Fibroblast of villous mesenchyme (primary cell): ENCODE measurements around the gene PSMD3. TPM values are rescaled to one million over a fixed set of nuclear protein-coding genes. Genes with fewer than 3 reads are reported as not detected.

Source experiments
- DNase-seq: peaks from one replicate; pipeline ENCODE4 v3.0.0-alpha.2; 2010; ENCODE audit warnings: low read depth
- H3K4me3 ChIP-seq: 2 replicates; pipeline ENCODE4 v1.5.1; 2011; ENCODE audit warnings: low read depth, mild to moderate bottlenecking, low read length
- CTCF ChIP-seq: IDR thresholded peaks from 2 replicates; pipeline ENCODE4 v1.5.1; 2012; ENCODE audit warnings: low read depth, mild to moderate bottlenecking, low read length; ENCODE audit not compliant: insufficient read depth
- small RNA-seq: library from RNA; depleted of rRNA; stranded (forward); fragments of <200 nt; gene quantifications from one replicate; pipeline ENCODE3, GENCODE V24; 2012
- total RNA-seq: library from RNA; depleted of rRNA; stranded (reverse); fragments of >200 nt; gene quantifications from 2 replicates; pipeline ENCODE4 v1.2.3, GENCODE V29; 2012

PSMD3 gene
- total RNA-seq, 1 donor = 120 TPM

DNA sequence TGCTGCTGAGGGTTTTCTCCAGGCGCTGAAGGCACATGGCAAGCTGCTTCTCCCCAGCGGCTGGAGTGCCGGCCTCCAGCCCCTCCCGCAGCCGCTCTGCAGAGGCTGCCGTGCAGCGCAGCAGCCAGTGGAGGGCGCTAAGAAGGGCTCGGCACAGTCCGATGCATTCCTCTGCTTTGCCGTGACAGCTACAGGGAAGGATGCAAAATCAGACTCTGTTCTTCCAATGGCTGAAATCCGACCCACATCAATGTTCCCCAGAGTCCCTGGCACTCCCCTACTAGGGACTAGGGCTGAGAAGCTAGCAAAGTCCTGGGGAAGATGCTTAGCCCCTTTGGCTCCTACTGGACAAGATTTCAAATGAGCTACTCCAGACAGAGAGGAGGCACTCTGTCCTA is 54.6 kb downstream of the PSMD3 start:
- peak; percentile 41 for DNase-seq
- no peak overlapping the region for H3K4me3 ChIP-seq
- peak; percentile 84 for TF ChIP-seq CTCF

- DNase-seq = peak; percentile 87
- H3K4me3 ChIP-seq = no peak overlapping the region
- TF ChIP-seq CTCF = peak; percentile 87
Observed at GRCh38 chr17:40038882-40039513, 58.4 kb downstream of the PSMD3 start.

- no peak overlapping the region for H3K4me3 ChIP-seq
- DNase-seq = no peak
- TF ChIP-seq CTCF = no peak
Observed at GRCh38 chr17:40041196-40041595, 60.6 kb downstream of the PSMD3 start.

Small RNA genes within 50 kb of the gene (small RNA-seq; reads per million reads assigned to genes)
- gene SNORD124 = 365 reads per million, percentile 98 among the genes with 10 or more reads in this experiment

Other genes with a start within 250 kb of the PSMD3 start
- 0.97 and 1.3 TPM in 2 replicates for gene GRB7, start 242.9 kb upstream of the PSMD3 start, total RNA-seq
- gene IKZF3, start 116.5 kb upstream of the PSMD3 start, total RNA-seq = under 0.01 TPM in 2 replicates
- not detected in 2 replicates for gene ZPBP2, start 112.6 kb upstream of the PSMD3 start, total RNA-seq
- 5.2 and 5.8 TPM in 2 replicates for gene GSDMB, start 62.2 kb upstream of the PSMD3 start, total RNA-seq
- 51.5 and 61.7 TPM in 2 replicates for gene ORMDL3, start 53.2 kb upstream of the PSMD3 start, total RNA-seq
- gene LRRC3C, start 53.1 kb upstream of the PSMD3 start, total RNA-seq = not detected in 2 replicates
- under 0.01 TPM in 1 of 2 replicates, not detected in the other for gene GSDMA, start 17.8 kb upstream of the PSMD3 start, total RNA-seq
- gene CSF3, start 34.6 kb downstream of the PSMD3 start, total RNA-seq = 0.97 and 4.3 TPM in 2 replicates
- gene MED24, start 73.6 kb downstream of the PSMD3 start, total RNA-seq = 46.7 and 47.9 TPM in 2 replicates
- 19.0 and 27.2 TPM in 2 replicates for gene THRA, start 82.2 kb downstream of the PSMD3 start, total RNA-seq
- gene NR1D1, start 119.8 kb downstream of the PSMD3 start, total RNA-seq = 1.7 and 2.3 TPM in 2 replicates
- gene MSL1, start 141.2 kb downstream of the PSMD3 start, total RNA-seq = 64.4 and 73.0 TPM in 2 replicates
- gene CASC3, start 159.7 kb downstream of the PSMD3 start, total RNA-seq = 42.5 and 51.8 TPM in 2 replicates
- 2.2 and 2.6 TPM in 2 replicates for gene RAPGEFL1, start 196.7 kb downstream of the PSMD3 start, total RNA-seq
- gene WIPF2, start 238.5 kb downstream of the PSMD3 start, total RNA-seq = 6.1 and 11.2 TPM in 2 replicates